Measurements from ENCODE around the gene KAZN.

KAZN gene

DNA sequence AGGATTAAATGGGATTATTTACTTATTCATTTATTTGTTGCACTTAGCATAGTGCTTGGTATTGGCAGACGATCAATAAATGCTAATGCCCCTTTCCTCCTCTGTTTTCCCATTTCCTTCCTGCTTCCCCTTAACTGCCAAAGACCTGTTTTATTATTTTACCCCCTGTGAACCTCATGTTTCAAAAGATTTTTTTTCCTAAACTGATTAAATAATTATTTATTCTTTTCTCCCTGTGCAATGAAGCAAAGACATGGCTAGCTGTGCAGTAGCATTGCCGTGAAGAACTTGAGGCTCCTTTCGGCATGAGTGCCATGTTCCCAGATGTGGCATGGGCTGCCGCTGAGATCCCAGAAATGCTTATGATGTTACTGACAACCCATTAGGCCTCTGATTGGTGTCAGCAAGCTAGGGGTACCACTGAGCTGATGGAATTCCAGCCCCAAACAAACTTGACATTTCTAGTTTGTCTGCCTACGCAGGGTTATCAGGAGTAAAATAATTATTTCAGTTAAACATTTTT, 288.6 kb downstream of the KAZN start:
- DNase-seq (ENCODE audit: low read depth), result no peak

DNA sequence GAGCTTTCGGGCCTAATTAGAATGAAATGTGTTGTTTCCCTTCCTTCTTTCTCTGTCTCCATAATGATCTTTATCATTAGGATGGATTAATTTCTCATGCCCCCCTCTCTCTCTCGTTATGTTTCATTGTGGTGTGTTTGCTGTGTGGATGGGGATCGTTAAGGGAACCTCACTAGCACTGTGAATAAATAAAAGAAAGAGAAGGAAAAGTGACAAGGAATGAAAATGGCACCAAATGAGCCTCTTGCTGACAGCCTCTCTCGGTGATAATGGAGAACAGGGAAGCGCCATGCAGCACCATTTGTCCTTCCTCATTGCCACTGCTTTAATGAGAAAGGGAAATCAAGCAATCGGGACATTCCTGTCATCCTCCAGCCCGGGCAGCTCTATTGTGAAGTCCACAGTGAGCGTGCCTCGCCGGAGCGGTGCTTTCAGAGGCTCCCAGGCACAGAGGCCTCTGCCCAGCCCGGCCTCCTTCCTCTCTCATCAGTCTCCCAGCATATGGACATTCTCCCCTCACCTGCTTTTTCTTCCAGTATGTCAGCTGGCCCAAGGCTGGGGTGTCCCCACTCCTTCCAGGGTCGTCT, 289.4 kb downstream of the KAZN start:
- DNase-seq (ENCODE audit: low read depth), result no peak

DNA sequence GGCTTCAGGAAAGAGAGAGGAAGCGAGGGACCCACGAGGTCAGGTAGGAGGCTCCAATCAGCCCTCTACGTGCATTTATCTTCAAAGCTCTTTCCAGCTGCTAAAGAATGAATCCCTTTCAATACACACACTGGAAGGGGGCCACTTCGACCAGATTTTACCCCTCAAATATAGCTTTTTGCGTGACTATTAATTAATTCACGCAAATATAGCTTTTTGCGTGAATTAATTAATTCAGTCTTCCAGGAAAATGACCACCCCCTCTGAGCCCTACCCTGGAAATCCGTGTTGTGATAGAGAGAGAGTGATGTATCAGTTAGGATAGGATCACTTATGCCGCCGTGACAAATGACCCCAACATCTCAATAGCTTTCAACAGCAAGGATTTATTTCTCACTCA, 289.9 kb downstream of the KAZN start:
- no peak for DNase-seq (ENCODE audit: low read depth)

DNA sequence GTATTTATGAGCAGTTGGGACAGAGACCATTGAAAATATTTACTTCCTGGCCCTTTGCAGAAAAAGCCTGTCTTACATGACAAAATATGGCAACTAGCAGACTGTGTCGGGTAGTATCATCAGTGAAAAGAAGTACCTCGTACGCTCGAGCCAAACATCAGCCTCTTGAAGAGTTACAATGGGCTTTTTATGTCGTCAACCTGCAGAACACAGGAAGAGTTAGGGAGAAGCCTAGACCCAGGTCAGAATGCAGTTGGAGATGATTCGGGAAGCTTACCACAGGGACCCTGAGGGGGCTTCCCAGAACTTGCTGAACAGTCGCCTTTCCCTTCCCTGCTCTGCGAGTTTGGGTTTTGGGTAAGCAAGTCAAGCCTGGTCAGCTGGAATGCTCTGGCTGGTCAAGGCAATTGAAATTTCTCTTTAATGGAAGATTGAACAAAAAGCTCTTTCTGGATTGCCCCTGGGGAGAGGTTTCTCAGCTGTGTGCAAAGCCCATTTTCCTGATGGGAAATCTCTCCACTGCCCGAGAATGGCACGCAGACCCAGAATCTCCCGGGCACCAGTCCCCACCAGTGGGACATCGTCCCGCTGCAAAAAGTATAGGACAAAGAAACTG, 291.4 kb downstream of the KAZN start:
- DNase-seq (ENCODE audit: low read depth), result no peak

DNA sequence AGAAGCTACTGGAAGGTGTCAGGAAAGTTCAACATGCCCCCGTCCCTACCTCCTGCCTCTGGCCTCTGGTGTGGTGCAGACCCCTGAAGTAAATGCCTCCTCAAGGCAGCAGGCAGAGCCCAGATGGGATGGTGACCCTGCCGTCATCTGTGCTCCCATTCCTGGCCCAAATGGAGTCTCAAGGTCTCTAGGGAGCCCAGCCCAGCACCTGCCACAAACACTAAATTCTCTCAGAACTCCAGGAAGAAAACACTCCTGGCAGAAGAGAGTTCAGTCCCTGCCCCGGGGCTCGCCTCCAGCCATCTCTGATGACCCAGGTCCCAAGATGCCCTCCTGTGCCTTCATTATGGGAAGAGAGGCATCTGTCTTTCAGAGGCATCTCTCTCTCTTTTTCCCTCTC, 293.5 kb downstream of the KAZN start:
- DNase-seq (ENCODE audit: low read depth), result no peak

DNA sequence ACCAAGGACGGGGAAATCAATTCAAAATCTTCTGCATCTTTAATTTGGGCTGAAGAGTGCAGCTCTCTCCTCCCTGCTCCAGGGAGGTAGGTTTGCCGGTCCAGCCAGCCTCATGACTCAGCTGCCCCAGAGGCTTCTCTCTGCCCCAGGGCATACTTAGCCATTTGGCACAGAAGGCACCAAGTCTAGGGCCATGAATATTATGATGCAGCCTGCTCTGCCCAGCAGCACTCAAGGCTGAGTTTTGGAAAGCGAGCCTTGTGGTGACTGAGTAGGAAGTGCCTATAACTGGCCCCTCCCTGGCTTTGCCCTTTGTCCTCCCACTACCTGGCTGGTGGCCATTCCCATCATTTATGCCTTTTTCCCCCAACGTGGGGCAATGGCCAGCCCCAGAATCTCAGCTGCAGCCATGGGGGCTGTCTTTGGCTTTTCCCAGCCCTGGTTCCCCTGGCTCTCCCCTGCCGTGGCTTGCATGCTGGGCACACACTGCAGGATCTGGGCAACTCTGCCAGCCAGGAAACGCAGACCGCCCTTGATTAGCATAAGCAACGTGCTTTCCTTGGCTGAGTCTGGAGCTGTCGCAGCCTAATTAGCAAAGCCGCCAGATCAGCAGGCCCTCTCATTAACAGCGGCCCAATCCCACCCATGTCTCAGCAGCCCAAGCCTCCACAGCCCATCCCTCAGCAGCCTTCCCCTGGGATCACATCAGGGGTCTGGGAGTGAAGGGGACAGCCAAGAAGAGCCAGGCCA, 296.5 kb downstream of the KAZN start:
- no peak for DNase-seq (ENCODE audit: low read depth)

DNA sequence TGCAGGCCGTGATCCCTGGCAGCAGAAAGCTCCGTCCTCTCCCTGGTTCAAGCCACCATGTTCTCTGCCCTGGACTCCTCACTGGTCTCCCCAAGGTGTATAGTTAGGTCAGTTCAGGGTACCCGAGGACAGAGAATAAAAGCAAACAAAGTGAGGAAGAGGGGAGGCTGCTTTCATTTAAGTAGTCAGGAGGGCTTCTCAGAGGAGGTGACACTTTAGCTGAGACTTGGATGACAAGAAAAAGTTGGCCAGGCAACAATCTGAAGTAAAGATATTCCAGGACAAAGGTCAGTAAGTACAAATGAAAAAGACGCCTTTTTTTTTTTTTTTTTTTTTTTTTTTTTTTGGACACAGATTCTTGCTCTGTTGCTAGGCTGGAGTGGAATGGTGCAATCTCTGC, 297.2 kb downstream of the KAZN start:
- no peak for DNase-seq (ENCODE audit: low read depth)

DNA sequence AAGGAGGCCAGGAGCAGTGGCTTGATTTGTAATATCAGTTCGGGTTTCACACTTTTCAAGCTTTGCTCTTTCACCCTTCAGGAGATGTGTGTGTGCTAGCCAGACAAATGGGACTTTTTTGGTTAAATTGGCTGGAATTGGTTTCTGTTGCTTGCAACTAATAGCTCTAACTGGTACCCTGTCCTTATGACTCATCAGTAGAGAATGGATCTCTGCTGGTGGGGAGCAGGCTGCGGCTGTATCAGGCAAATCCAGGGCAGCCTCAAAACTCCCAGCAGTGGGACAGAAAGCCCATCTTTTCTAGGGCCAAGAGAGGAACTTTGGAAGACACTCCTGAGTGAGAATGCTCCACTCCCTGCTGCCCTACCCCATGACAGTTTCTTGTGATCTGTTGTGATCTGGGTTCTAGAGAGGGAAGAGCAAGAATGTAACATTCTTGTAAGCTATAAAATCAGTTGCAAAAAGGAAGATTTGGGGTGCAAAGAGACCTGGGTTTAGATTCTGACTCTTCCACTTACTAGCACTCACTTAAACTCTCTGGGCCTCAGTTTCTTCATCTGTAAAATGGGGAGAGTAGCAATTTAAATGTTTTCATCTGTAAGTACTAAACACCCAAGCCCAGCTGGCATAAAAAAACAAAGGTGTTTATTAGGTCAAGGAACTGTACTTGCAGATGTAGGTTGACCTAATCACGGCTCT, 298.0 kb downstream of the KAZN start:
- no peak for DNase-seq (ENCODE audit: low read depth)

DNA sequence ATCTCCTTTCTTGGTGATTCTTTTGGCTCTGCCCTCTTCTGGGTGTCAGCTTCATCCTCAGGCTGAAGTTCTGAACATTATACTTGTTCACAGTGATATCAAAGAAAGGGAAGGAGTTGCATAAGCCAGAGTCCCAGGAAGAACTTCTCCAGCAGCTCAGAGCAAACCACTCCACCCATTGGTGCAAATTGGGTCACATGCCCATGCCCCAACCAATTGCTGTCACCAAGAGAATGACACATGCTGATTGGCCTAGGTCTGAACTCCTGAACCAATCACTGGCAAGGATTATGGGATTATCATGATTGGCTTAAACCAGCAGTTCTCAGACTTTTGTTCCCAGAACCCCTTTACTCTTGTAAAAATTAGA, 298.6 kb downstream of the KAZN start:
- peak; percentile 95 for DNase-seq (ENCODE audit: low read depth)

DNA sequence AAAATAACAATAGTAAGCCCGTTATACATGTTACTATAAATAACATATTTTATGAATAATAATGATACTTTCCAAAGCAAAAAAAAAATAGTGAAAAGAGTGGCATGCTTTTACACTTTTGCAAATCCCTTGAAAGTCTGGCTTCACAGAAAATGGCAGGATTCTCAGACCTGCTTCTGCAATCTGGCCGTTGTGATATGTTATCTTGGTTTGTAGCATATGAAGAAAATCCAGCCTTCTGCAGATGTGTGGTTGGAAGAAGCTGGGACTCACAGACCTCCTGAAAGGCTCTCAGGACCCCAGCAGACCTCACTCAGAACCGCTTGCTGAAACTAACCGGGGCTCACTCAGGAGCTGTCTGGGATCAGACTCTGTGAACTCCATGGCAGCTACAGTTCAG, 299.1 kb downstream of the KAZN start:
- no peak for DNase-seq (ENCODE audit: low read depth)

DNA sequence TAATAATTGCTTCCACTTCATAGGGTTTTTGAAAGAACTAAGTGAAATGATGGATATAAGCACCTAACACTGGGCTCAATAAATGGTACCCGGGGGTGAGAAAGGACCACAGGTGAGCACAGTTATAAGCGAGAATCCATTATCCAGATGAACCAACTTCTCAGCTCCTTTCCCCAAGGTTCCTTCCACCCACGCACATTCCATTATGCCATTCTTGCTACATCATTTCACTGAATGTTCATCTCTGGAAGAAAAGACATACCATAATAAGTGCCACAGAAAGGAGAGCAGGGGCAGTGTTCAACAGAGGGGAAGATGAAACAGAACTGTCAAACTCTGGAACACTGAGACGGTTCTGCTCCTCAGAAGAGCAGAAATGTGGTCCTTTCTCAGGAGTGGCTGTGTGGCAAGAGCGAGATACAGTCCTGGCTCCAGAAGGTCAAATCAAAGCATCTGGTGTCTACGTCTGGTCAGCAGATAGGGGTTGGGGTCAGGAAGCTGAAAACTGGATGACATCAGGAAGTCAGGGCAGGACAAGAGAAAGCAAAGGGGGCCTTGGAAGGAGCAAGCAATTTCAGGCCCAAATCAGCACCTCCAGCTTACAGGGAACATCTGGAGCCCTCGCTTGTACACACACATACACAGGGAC, 299.6 kb downstream of the KAZN start:
- no peak for DNase-seq (ENCODE audit: low read depth)

DNA sequence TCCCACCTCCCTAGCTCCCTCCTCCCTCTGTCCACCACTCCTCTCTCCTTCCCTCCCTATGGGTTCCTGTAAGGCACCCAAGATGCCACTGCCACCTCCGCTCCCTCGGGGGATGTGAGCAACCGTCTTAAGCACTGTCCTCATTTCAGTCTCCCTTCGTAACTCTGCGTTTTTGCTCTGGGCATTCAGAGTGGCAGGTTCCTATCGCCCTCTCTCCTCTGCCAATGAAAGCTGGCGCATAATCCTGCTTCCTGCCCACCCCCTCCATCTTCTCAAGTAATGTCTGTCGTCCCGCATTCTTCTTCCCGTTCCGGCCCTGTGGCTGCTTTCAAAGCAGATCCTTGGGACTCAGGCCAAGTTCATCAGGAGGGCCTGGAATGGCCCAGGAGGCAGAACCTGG, 301.2 kb downstream of the KAZN start:
- DNase-seq (ENCODE audit: low read depth), result no peak

DNA sequence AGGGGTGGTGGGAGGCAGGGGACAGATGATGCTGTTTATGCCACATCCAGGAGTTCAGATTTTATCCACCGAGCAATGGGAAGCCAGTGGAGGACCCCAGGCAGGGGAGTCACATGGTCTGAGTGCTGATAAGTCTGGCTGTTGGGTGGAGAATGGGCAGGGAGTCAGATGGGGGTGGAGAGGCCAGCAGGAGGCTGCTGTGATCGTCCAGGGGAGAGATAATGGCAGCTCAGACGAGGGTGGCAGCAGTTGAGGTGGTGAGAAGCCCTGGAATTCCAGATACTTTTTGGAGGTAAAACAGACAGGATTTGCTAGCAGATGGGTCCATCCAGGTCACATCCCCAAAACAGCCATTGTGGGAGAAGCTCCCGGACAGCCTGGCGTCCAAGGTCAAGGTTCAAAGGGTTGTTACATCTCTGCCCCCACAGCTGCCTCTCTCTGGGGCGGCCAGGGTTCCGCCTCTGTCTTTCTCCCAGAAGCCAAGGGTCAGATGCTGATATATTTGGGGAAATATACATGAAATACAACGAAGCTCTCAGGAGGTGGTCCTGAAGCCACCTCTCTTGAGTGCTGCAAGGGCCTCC, 303.0 kb downstream of the KAZN start:
- no peak for DNase-seq (ENCODE audit: low read depth)

DNA sequence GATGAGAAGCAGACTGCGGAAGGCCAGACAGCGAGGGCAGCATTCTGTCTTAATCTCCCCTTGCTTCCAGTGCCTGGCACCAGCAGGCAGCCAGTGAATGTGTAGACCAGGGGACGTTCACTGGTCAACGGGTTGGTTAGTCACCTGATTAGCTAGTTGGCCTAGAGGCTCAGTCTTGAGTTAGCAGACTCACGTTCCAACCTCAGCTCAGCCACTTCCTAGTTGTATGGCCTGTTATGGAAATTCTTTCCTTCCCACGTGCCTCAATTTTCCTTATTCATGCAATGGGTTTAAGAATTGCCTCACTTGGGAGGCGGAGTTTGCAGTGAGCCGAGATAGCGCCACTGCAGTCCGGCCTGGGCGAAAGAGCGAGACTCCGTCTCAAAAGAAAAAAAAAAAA, 305.4 kb downstream of the KAZN start:
- DNase-seq (ENCODE audit: low read depth), result no peak

DNA sequence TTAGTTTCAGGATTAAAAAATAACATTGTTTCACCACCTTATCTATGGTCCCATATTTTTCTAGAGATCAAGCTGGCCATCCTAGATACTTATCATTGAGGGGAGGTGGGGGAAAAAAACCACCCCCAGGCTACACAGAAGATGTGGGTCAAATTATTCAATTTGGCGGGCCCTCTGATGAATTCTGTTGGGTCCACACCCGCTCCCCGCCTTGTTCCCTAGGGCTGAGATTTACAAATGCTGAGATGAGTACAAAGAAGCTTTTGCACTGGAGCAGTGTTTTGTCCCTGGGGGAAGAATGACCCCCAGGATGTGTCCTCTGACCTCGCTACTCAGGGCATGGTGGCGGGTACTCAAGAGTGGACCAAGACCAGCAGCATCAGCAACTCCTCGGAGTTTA, 308.2 kb downstream of the KAZN start:
- DNase-seq (ENCODE audit: low read depth), result no peak

DNA sequence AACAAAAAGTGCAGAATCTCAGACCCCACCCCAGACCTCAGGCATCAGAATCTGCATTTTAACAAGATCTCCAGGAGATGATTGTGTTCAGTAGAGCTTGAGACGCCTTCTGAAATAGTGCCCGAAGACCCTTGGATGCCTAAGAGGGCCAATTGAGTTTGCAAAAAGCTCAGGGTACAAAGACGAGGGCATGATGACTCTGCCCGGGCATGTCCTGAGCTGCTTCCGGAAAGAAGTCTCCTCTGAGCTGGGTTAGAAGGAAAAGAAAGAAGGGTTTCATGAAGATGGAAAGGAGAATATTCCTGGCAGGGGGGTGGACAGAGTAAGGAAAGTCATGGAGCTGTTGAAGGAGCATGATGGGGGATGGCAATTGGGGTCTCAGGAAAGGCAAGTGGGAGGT, 308.9 kb downstream of the KAZN start:
- DNase-seq (ENCODE audit: low read depth), result no peak

DNA sequence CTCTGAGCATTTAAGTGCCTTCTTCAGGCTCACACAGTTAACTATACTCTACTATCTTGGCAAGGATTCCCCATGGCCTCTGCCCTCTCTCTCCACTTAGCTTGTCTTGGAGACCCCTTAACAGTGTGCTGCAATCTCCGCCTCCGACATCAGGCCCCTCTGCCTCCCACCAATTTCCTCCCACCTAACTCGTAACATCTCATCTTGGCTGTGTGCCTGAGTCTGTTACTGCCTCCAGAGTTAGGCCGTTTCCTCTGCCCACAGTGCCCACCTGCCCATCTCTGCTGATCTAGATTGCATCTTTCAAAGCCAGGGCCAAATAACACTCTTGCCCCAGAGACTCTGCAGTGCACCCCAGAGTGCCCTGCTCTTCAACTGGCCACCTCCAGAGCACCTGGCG, 310.8 kb downstream of the KAZN start:
- no peak for DNase-seq (ENCODE audit: low read depth)

DNA sequence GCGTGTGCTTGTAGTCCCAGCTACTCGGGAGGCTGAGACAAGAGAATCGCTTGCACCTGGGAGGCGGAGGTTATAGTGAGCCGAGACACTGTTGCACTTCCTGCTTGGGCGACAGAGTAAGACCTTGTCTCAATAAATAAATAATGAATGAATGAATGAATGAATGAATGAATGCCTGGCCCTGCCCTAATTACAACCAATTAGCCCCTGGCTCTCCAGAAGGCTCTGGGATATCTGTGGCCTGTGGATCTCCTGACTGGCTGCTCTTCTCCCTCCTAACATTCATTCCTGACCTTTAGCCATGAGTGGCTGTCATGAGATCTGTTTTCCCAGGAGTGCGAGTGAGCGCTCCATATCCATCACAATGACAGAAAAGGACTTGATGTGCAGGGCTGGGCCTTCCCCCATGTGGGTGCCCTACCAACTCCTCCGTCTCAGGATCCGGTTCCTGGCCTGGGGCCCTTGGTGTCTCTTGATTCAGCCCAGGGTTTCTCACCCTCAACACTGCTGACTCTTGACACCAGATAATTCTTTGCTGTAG, 311.5 kb downstream of the KAZN start:
- DNase-seq (ENCODE audit: low read depth), result no peak

DNA sequence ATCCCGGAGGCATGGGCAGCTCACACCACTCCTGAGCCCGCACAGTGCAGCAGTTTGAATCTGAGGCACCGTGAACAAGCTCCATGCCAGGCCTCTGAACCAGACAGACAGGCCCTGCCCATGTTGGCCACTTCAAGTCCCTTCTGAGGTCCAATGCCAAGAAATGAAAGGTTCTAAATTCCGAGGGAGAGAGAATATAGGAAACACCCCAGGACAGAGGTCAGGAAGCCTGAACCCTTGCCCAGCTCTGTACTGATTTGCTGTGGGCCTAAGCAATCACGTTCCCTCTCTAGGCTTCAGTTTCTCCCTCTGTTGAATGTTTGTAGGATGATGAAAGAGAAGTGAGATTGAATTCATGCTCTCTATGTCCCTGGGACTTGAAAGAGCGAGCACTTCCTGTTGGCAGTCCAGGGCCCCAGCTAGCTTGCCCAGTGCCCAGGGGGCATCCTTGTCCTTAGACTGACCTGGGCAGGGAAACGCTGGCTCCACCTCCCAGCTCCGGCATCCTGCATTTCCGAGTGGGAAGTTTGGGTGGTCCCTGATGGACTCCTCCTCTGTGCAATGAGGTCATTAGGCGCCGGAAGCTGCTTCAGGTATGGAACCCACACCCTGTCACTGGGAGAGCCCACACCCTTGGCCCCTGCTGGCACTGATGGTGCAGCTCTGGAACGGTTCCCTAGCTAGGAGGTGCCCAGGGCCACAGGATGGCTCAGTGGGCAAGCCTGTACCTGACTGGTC, 312.7 kb downstream of the KAZN start:
- no peak for DNase-seq (ENCODE audit: low read depth)

DNA sequence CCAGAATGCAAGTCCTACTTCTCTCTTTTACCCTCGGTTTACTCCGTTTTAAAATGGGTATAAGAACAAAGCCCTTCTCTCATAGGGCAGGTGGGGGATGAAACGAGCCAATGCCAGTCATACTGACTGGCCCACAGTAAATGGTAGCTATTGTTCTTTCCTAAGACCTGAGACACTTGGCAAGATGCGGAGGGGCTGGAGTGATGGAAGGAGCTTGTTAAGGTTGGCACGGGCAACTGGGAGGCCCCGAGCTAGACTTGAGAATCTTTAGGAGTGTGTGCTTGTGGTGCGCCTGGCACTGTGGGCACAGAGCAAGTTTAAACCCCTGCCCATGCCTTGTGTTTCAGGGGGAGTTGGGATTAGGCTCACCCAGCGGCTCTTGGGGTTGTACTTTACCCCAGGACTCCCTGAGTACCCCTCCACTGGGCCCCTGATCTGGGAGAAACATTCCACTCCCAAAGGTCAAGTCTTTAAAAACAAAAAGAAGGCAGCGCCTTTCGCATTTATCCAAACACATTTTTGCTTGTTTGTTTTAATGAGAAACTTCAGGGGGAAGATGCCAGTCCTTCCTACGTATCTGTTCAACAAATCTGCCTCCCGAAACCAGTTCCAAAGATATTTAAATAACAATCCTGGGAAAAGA, 314.5 kb downstream of the KAZN start:
- no peak for DNase-seq (ENCODE audit: low read depth)

Data from CMK (cell line).